Measurements from ENCODE around the gene CEBPZ. TPM values are rescaled to one million over a fixed set of nuclear protein-coding genes. Genes with fewer than 3 reads are reported as not detected.
A peak's percentile ranks its signal among the peaks of the same experiment; 100 is the strongest.

CEBPZ gene
- total RNA-seq, 1 experiment from 2014 or later = 47.8 TPM

DNA sequence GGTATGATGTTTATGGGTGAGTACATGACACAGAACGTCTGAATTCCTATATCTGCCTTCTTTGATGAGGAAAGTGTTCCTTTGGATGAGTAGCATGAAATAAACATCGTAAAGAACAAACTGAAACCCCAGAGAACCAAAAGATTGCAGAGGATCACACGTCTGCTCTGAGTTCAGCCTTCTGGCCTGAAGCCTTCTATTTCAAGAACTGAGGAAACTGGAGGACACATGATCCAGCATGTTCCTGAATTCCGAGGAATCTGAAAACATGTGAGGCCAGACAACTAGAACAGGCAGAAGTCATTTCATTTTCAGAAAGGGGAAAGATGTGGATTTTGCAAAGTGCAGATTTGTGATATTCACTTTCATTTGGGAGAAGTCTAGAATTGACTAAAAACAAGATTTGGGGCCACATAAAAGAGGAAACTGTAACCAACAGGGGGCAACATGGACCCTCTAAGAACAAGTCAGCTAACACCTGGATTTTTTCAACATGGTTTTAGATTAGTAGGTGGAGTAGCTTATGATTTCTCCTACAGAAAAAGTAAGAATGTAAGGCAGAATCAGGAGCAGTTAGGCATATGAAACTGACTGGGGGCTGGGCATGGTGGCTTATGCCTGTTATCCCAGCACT is 51.3 kb downstream of the CEBPZ start:
- Histone ChIP-seq H3K36me3 (ENCODE audit: control insufficient read depth in 1 of 2, insufficient read depth in 2 of 2, low read length in 2 of 2) (no peaks in the 10 kb centered on the region), H3K9me2 (ENCODE audit: insufficient read depth) (no peaks in the 10 kb centered on the region), H3K4me3 (replicated peaks in 1 of 2; ENCODE audit: low read depth in 1 of 2, low read length in 2 of 2) (no peak overlapping the region), H3K27me3 (ENCODE audit: insufficient read depth, low read length) (no peaks in the 10 kb centered on the region), H4K20me1 (ENCODE audit: insufficient read depth) (no peaks in the 10 kb centered on the region), H3K9me3 (ENCODE audit: control insufficient read depth in 1 of 2, insufficient read depth in 1 of 2, low read depth in 1 of 2, low read length in 2 of 2) (no peaks in the 10 kb centered on the region), H3K4me2 (ENCODE audit: low read length) (no peak overlapping the region), H2AFZ (ENCODE audit: low read depth, low read length, poor library complexity, severe bottlenecking) (no peak overlapping the region), H3K9ac (ENCODE audit: low read length) (no peak overlapping the region), H3K4me1 (ENCODE audit: control insufficient read depth in 1 of 2, insufficient read depth in 2 of 2, low read length in 2 of 2) (no peaks in the 10 kb centered on the region), H3K79me2 (ENCODE audit: insufficient read depth, low read length) (no peaks in the 10 kb centered on the region), H3K27ac (ENCODE audit: low read depth, low read length) (no peak overlapping the region)
- intact Hi-C loops (cut with micrococcal nuclease) = no loop called here
- ChIA-PET CTCF (interaction anchor here (1.8 kb wide), 1 partner anchor 10 kb away, joined by 7 read pairs; no protein-coding TSS in a partner anchor), RAD21 (ENCODE audit: low non-redundant PET in 1 of 2, low total read pairs in 2 of 2, uncharacterized antibody in 2 of 2, unreplicated experiment in 2 of 2) (no interaction called here), POLR2A (no interaction called here)
- ATAC-seq (no peak), DNase-seq (ENCODE audit: low read depth, low spot score) (no peak)
- TF ChIP-seq RAD21 (IDR thresholded peaks at IDR 0.05; ENCODE audit: low read depth) (peak; percentile 25; the same call in 1 of the 2 replicates), JUND (IDR thresholded peaks at IDR 0.05) (no peak)
- no TSS peak for BruUV-seq (replicated peaks)

DNA sequence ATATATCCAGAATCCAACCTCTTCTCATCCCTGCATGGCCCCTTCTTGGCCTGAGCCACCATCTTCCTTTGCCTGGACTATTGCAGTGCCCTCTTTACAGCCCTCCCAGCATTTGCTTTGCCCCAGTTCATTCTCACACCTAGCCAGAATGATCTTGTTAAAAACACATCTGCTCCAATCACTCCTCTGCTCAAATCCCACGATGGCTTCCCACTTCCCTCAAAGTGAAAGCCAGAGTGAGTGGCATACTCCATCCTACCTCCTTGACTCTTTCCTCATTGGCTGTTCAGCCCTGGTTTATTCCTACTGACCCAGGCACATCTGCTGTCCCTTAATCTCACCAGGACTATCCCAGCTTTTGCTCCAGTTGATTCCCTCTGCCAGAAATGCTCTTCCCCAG is 57.7 kb downstream of the CEBPZ start:
- H3K4me3 ChIP-seq (replicated peaks in 1 of 2; ENCODE audit: low read depth in 1 of 2, low read length in 2 of 2) = no peak overlapping the region
- intact Hi-C loops (cut with micrococcal nuclease) = no loop called here
- no peak overlapping the region for H3K27ac ChIP-seq (ENCODE audit: low read depth, low read length)
- ChIA-PET CTCF (no interaction called here), RAD21 (ENCODE audit: low non-redundant PET in 1 of 2, low total read pairs in 2 of 2, uncharacterized antibody in 2 of 2, unreplicated experiment in 2 of 2) (no interaction called here), POLR2A (interaction anchor here (0.9 kb wide), 1 partner anchor 15 kb away, joined by 3 read pairs; no protein-coding TSS in a partner anchor)
- H3K27me3 ChIP-seq (ENCODE audit: insufficient read depth, low read length) = no peaks in the 10 kb centered on the region
- TF ChIP-seq SP1 (IDR thresholded peaks at IDR 0.05; ENCODE audit: low read depth) = no peak
- no peak for TF ChIP-seq YY1 (IDR thresholded peaks at IDR 0.05; ENCODE audit: extremely low read depth, insufficient replicate concordance, low read depth, low read length)
- TF ChIP-seq, protein P1, sequence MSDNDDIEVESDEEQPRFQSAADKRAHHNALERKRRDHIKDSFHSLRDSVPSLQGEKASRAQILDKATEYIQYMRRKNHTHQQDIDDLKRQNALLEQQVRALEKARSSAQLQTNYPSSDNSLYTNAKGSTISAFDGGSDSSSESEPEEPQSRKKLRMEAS (IDR thresholded peaks at IDR 0.05) = no peak
- TF ChIP-seq FOSL1 (IDR thresholded peaks at IDR 0.05; ENCODE audit: low read depth) = no peak
- no peak for TF ChIP-seq EZH2 (IDR thresholded peaks at IDR 0.05)
- TF ChIP-seq, protein P2, sequence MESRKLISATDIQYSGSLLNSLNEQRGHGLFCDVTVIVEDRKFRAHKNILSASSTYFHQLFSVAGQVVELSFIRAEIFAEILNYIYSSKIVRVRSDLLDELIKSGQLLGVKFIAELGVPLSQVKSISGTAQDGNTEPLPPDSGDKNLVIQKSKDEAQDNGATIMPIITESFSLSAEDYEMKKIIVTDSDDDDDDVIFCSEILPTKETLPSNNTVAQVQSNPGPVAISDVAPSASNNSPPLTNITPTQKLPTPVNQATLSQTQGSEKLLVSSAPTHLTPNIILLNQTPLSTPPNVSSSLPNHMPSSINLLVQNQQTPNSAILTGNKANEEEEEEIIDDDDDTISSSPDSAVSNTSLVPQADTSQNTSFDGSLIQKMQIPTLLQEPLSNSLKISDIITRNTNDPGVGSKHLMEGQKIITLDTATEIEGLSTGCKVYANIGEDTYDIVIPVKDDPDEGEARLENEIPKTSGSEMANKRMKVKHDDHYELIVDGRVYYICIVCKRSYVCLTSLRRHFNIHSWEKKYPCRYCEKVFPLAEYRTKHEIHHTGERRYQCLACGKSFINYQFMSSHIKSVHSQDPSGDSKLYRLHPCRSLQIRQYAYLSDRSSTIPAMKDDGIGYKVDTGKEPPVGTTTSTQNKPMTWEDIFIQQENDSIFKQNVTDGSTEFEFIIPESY (IDR thresholded peaks at IDR 0.05; ENCODE audit: extremely low read depth, insufficient replicate concordance, low read length) = no peak
- no peak for TF ChIP-seq ZNF274 (IDR thresholded peaks at IDR 0.05; ENCODE audit: low read depth, low read length)
- TF ChIP-seq, protein P3, sequence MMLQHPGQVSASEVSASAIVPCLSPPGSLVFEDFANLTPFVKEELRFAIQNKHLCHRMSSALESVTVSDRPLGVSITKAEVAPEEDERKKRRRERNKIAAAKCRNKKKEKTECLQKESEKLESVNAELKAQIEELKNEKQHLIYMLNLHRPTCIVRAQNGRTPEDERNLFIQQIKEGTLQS (IDR thresholded peaks at IDR 0.05) = no peak
- H3K9me2 ChIP-seq (ENCODE audit: insufficient read depth) = no peaks in the 10 kb centered on the region
- H4K20me1 ChIP-seq (ENCODE audit: insufficient read depth) = no peaks in the 10 kb centered on the region
- H3K9ac ChIP-seq (ENCODE audit: low read length) = no peak overlapping the region
- DNase-seq (ENCODE audit: low read depth, low spot score) = no peak
- BruUV-seq (replicated peaks) = no TSS peak
- ATAC-seq = no peak
- no peaks in the 10 kb centered on the region for H3K4me1 ChIP-seq (ENCODE audit: control insufficient read depth in 1 of 2, insufficient read depth in 2 of 2, low read length in 2 of 2)
- H3K9me3 ChIP-seq (ENCODE audit: control insufficient read depth in 1 of 2, insufficient read depth in 1 of 2, low read depth in 1 of 2, low read length in 2 of 2) = no peaks in the 10 kb centered on the region
- no peaks in the 10 kb centered on the region for H3K79me2 ChIP-seq (ENCODE audit: insufficient read depth, low read length)
- no peak overlapping the region for H3K4me2 ChIP-seq (ENCODE audit: low read length)
- no peaks in the 10 kb centered on the region for H3K36me3 ChIP-seq (ENCODE audit: control insufficient read depth in 1 of 2, insufficient read depth in 2 of 2, low read length in 2 of 2)
- no peak overlapping the region for H2AFZ ChIP-seq (ENCODE audit: low read depth, low read length, poor library complexity, severe bottlenecking)
